Activated CD8-positive, alpha-beta memory T cell treated with anti-CD3 and anti-CD28 coated beads for 1 hour (primary cell): ENCODE results near the gene SELENOV.

ENCODE experiments used
- DNase-seq, 2 donors: peaks; one replicate each; pipeline ENCODE4 v3.0.0-alpha.2; 2020; ENCODE audit warnings: low read depth in 1 of 2; ENCODE audit errors: extremely low read depth in 1 of 2

The SELENOV gene

DNA sequence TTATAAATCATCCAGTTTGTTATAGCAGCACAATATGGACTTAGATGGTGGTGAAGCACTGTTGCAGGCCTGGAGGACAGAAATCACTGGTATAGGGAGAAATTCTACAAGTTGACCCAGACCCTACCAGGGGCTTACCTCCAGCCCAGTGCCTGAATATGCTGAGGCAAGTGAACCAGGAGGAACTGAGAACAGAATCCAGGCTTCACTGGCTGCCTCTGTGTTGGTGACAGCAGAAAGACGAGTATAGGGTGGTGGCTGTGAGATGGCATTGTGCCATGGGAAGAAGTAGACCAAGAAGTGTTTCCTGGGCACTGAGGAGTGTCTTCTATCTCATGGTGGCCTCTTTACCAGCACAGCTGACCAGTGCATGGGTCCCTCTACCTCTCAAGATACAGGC lies 40.9 kb downstream of the SELENOV start:
- DNase-seq, result no peak

DNA sequence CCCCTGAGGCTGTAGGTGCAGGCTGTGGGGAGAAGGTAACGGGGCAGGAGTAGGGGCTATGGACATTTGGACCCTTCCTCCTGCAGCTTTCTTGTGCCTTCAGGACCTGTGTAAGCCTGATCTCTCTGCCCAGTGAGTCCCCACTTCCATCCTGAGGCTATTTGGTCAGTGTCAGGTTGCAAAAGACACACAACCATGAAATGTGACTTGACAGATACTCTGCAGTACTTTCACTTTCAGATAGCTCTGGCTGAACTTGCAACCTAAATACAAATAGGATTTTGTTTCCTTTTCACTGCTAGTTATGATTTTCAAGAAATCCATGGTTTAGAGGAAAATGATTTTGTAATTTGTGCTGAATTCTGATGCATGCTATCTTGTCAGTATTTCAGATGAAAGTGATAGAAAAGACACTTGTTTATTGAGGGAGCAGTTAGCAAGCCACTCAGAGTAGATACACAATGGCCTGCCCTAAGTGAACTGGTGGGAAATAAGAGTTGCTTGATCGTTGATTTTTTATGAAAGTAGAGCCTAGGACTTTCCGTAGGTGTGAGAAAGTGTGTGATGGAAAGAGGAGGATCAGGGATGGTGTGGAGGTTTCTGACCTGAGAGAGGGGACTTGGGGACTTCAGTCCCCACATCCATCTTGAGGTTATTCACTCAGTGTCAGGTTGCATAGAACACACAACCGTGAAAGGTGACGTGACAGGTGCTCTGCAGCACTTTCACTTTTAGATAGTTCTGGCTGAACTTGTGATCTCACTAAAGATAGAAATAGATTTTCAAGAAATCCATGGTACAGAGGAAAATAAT lies 43.1 kb downstream of the SELENOV start:
- DNase-seq, result no peak

DNA sequence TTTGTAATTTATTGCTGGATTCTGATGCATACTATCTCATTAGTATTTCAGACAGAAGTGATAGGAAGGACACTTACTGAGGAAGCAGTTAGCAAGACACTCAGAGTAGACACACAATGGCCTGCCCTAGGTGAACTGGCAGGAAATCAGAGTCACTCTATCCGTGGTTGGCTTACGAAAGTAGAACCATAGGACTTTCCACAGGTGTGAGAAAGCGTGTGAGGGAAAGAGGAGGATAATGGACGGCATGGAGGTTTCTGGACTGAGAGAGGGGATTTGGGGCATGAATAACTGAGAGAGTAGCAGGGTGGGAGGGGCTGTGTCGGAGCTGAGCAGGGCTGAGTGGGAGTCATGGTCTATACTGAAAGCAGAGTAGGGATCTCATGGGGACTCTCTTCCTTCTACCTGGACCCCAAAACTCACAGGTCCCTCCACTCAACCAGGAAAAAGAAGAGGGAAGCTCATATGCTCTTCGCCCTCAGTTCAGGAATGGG lies 43.7 kb downstream of the SELENOV start:
- DNase-seq, result no peak

DNA sequence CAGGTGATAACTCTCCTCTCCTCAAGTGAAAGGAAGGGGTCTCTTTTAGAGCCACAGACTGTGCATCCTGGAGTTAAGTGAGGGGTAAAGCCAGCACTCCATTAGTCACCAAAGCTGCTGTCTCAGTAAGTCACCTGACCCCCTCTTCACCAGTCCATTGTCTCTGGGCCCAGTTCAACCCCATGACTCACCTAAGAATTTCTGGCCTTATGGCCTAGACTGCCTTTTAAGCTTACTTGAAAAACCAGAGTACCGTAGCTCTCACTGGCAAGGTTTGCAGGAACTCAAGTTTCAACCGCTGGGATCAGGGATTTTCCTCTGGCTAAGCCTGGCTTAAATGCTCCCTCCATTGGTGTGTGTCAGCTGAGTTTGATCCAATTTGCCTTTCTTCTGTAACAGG lies 48.5 kb downstream of the SELENOV start:
- DNase-seq, result no peak

DNA sequence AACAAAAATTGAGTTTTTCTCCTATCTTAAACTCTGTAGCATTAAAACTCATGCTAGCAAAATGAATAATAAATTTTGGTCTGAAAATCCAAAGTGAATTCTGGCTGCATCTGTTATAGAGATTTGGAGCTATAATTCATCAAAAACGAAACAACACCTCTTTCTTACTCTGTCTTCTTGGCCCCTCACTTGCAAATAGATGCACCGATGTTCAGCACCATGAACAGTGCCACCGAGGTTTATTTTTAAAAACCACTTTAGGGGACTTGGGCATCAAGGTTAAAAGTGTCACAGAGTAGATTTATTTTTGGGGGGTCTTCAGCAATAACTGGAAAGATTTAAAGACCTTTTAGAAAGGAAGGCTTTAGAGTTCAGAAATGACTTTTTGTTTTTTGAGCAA lies 51.1 kb downstream of the SELENOV start:
- DNase-seq, result no peak

DNA sequence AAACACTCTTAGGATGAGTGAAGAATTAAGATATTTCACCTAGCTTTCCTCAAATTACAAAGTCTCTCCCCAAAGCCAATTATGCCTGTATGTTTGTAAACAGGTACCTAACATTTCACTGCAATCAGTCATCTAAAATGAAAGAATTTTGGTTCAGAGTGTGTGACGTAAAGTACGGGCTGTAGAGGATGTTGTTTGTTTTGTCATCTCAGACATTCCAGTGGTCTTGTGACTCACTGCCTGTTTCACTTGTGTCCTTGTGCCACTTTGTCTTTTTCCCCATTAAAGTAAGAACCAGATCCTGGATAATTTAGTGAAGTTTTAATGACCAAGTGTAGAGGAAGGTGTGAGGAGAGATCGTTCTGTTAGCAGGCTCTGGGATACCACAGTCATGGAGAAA lies 53.7 kb downstream of the SELENOV start:
- no peak for DNase-seq
